IMR-90 (cell line): ENCODE results near the gene RAB8A. TPM values are rescaled to one million over a fixed set of nuclear protein-coding genes. Genes with fewer than 3 reads are reported as not detected.

ENCODE experiments used
- ATAC-seq: fragments of 200-7000 bp; cut with Tn5 transposase; 2 replicates; pipeline ENCODE4 v1.9.1; 2020; ENCODE audit warnings: low read depth, mild to moderate bottlenecking, moderate library complexity
- BruUV-seq: library from RNA; stranded (reverse); fragments of 400-500 nt; replicated peaks from 2 replicates; lab custom pipeline; 2021; lab: Mats Ljungman, UMichigan
- CTCF ChIA-PET: fragments of 300-600 bp; formaldehyde crosslinking; extraction: SDS; loops from one replicate; lab custom pipeline; 2021; ENCODE audit warnings: antibody characterized with exemption; lab: Yijun Ruan, JAX
- POLR2A ChIA-PET: fragments of 300-600 bp; sonication (Branson Sonifier 250); formaldehyde crosslinking; loops from one replicate; lab custom pipeline; 2022; ENCODE audit warnings: antibody characterized with exemption; ENCODE audit not compliant: unreplicated experiment; lab: Charles Lee
- DNase-seq: peaks from one replicate; pipeline ENCODE4 v3.0.0; 2013
- H2AFZ ChIP-seq: replicated peaks from 2 replicates; pipeline ENCODE3; 2013; ENCODE audit warnings: low read length, mild to moderate bottlenecking; ENCODE audit not compliant: poor library complexity
- H2AK5ac ChIP-seq: 2 replicates; pipeline ENCODE4 v1.6.1; 2013; ENCODE audit warnings: low read depth, low read length, inconsistent platforms
- H2AK9ac ChIP-seq: replicated peaks from 2 replicates; pipeline ENCODE3; 2013; ENCODE audit warnings: mild to moderate bottlenecking, low read depth, low read length, moderate library complexity; ENCODE audit not compliant: poor library complexity
- H2BK120ac ChIP-seq: 2 replicates; pipeline ENCODE4 v1.6.1; 2013; ENCODE audit warnings: low read depth, low read length, inconsistent platforms
- H2BK15ac ChIP-seq: 3 replicates; pipeline ENCODE4 v1.6.1; 2013; ENCODE audit warnings: low read depth, low read length, inconsistent platforms
- H2BK20ac ChIP-seq: 2 replicates; pipeline ENCODE4 v1.6.1; 2013; ENCODE audit warnings: low read depth, mild to moderate bottlenecking, inconsistent platforms, low read length, moderate library complexity
- H2BK5ac ChIP-seq: 2 replicates; pipeline ENCODE4 v1.6.1; 2013; ENCODE audit warnings: mild to moderate bottlenecking, low read depth, low read length, inconsistent platforms; ENCODE audit not compliant: poor library complexity, severe bottlenecking
- H3K14ac ChIP-seq: replicated peaks from 2 replicates; pipeline ENCODE4 v1.6.1; 2013; ENCODE audit warnings: low read depth, low read length, inconsistent platforms
- H3K18ac ChIP-seq: 2 replicates; pipeline ENCODE4 v1.6.1; 2013; ENCODE audit warnings: low read depth, low read length, control low read depth
- H3K23ac ChIP-seq: 2 replicates; pipeline ENCODE4 v1.6.1; 2013; ENCODE audit warnings: low read depth, low read length, inconsistent platforms
- H3K27ac ChIP-seq: 2 replicates; pipeline ENCODE4 v1.5.1; 2013; ENCODE audit warnings: mild to moderate bottlenecking, control low read depth, low read length; ENCODE audit not compliant: insufficient read depth
- H3K27me3 ChIP-seq: 2 replicates; pipeline ENCODE4 v1.6.1; 2013; ENCODE audit warnings: low read length; ENCODE audit not compliant: control insufficient read depth, insufficient read depth
- H3K36me3 ChIP-seq: 2 replicates; pipeline ENCODE4 v1.6.1; 2013; ENCODE audit warnings: low read length, mixed read lengths; ENCODE audit not compliant: control insufficient read depth, insufficient read depth
- H3K4ac ChIP-seq: 2 replicates; pipeline ENCODE4 v1.6.1; 2013; ENCODE audit warnings: low read depth, low read length, inconsistent platforms
- H3K4me1 ChIP-seq: 2 replicates; pipeline ENCODE4 v1.6.1; 2013; ENCODE audit warnings: low read length, mixed read lengths; ENCODE audit not compliant: control insufficient read depth, insufficient read depth
- H3K4me2 ChIP-seq: 2 replicates; pipeline ENCODE4 v1.6.1; 2013; ENCODE audit warnings: low read depth, mild to moderate bottlenecking, control low read depth, low read length, moderate library complexity
- H3K4me3 ChIP-seq: 2 replicates; pipeline ENCODE4 v1.5.1; 2013; ENCODE audit warnings: low read depth, mild to moderate bottlenecking, control low read depth, low read length, moderate library complexity; ENCODE audit not compliant: insufficient read depth
- H3K56ac ChIP-seq: 2 replicates; pipeline ENCODE4 v1.6.1; 2013; ENCODE audit warnings: low read length, inconsistent platforms; ENCODE audit not compliant: insufficient read depth; ENCODE audit errors: extremely low read depth
- H3K79me1 ChIP-seq, 2 experiments: 2 replicates each; pipeline ENCODE4 v1.6.1; 2013; ENCODE audit warnings: low read length in 2 of 2, inconsistent platforms in 1 of 2, low read depth in 1 of 2
- H3K9ac ChIP-seq: 2 replicates; pipeline ENCODE4 v1.6.1; 2013; ENCODE audit warnings: low read depth, low read length, control low read depth
- H3K9me1 ChIP-seq: 2 replicates; pipeline ENCODE4 v1.6.1; 2013; ENCODE audit warnings: low read length, inconsistent platforms; ENCODE audit not compliant: insufficient read depth
- H3K9me3 ChIP-seq: 2 replicates; pipeline ENCODE4 v1.6.1; 2013; ENCODE audit warnings: low read length; ENCODE audit not compliant: control insufficient read depth, insufficient read depth
- H4K20me1 ChIP-seq: 2 replicates; pipeline ENCODE4 v1.6.1; 2013; ENCODE audit warnings: low read length, inconsistent platforms; ENCODE audit not compliant: insufficient read depth
- H4K5ac ChIP-seq: 2 replicates; pipeline ENCODE4 v1.6.1; 2013; ENCODE audit warnings: mild to moderate bottlenecking, low read depth, low read length, control low read depth
- H4K8ac ChIP-seq, 2 experiments: 2 replicates each; pipeline ENCODE4 v1.6.1; 2013; ENCODE audit warnings: low read depth in 2 of 2, low read length in 2 of 2, control low read depth in 1 of 2, inconsistent platforms in 1 of 2
- H4K91ac ChIP-seq: 2 replicates; pipeline ENCODE4 v1.6.1; 2013; ENCODE audit warnings: low read depth, low read length, inconsistent platforms; ENCODE audit not compliant: insufficient read depth
- MAZ ChIP-seq: IDR thresholded peaks from 2 replicates; pipeline ENCODE4 v1.6.1; 2012; ENCODE audit warnings: low read depth, mild to moderate bottlenecking, low read length, improper control_type of control experiment, moderate library complexity, borderline replicate concordance
- NFE2L2 ChIP-seq: fragments of 150-350 bp; IDR thresholded peaks from 2 replicates; pipeline ENCODE4 v1.6.1; 2016; ENCODE audit warnings: low read depth, mild to moderate bottlenecking, low read length
- WGBS, 2 experiments: methylation state at CpG; one replicate each; pipeline versions ENCODE4 v1.1.5 to v1.1.7; 2013; ENCODE audit warnings: missing lambda C conversion rate in 2 of 2; ENCODE audit not compliant: insufficient read length in 1 of 2; ENCODE audit errors: extremely low coverage in 2 of 2; 5-methylcytosine and 5-hydroxymethylcytosine counted together
- dilution Hi-C: fragments of 300-500 bp; cut with HindIII; formaldehyde crosslinking; loops from one replicate; pipeline ENCODE4 v1.14.3; 2018; ENCODE audit warnings: low sequenced_read_pairs; ENCODE audit not compliant: unreplicated experiment
- in situ Hi-C: fragments of 300-500 bp; cut with MboI; formaldehyde crosslinking; loops from 3 replicates; pipeline ENCODE4 v1.14.3; 2019; ENCODE audit warnings: low sequenced_read_pairs, inconsistent platforms, mixed read lengths
- intact Hi-C: fragments of 100-400 bp; cut with micrococcal nuclease; formaldehyde crosslinking; loops from 2 replicates; pipeline ENCODE4 v1.10.0; 2022
- polyA plus RNA-seq, 3 experiments: library from polyadenylated mRNA; depleted of rRNA; stranded (reverse); fragments of >200 nt; gene quantifications; 2 replicates each; pipeline ENCODE4 v1.2.3, GENCODE V29; 2012; ENCODE audit warnings: low replicate concordance in 1 of 3
- total RNA-seq: library from RNA; depleted of rRNA; stranded (reverse); fragments of >200 nt; gene quantifications from 2 replicates; pipeline ENCODE4 v1.2.3, GENCODE V29; 2012

The RAB8A gene
- total and polyA plus RNA-seq, 2 of the 4 experiments (the other 2 are of a cell fraction) = 64.5 to 135 TPM

- Histone ChIP-seq H3K4ac (no peak overlapping the region), H2BK15ac (no peak overlapping the region), H3K56ac (no peak overlapping the region; the same call in 1 of the 2 replicates), H2AK9ac (no peak overlapping the region), H3K9ac (no peak overlapping the region), H4K20me1 (peaks cover 100% of the 10 kb centered on the region), H2AK5ac (no peak overlapping the region), H3K27me3 (no peaks in the 10 kb centered on the region), H3K9me3 (no peaks in the 10 kb centered on the region), H2BK5ac (no peak overlapping the region), H2BK120ac (no peak overlapping the region), H3K18ac (no peak overlapping the region), H3K9me1 (peaks cover 7% of the 10 kb centered on the region), H3K79me1 (peaks cover 48 to 88% of the 10 kb centered on the region in 2 experiments), H4K5ac (no peak overlapping the region), H2AFZ (no peak overlapping the region), H3K36me3 (peaks cover 89% of the 10 kb centered on the region), H2BK20ac (no peak overlapping the region), H4K91ac (no peak overlapping the region), H3K4me1 (peaks cover 8% of the 10 kb centered on the region; the same call in 1 of the 2 replicates), H3K4me2 (no peak overlapping the region), H3K27ac (peak overlapping the region; percentile 7; the same call in 1 of the 2 replicates), H3K4me3 (no peak overlapping the region), H4K8ac (0 out of 4 replicates have a peak overlapping the region, but pooled peaks of 1 of the 2 experiments have one; percentile 28), H3K23ac (peak overlapping the region; percentile 24; the same call in 1 of the 2 replicates), H3K14ac (no peak overlapping the region; the same call in 1 of the 2 replicates)
- ChIA-PET POLR2A (no interaction called here), CTCF (interaction anchor here (1.2 kb wide), 1 partner anchor 50 kb away, joined by 3 read pairs; no protein-coding TSS in a partner anchor)
- intact Hi-C loops = no loop called here
- ATAC-seq = no peak
- WGBS, 2 experiments = 90% methylated on average over 2 of the region's 13 CpGs; no CpG with 5 or more reads in 1 of the 2 experiments
- no peak for DNase-seq
- TF ChIP-seq MAZ (no peak), NFE2L2 (peak; percentile 39; the same call in 1 of the 2 replicates)
- BruUV-seq = no TSS peak
- dilution Hi-C loops = no loop called here
- in situ Hi-C loops = no loop called here
Observed at GRCh38 chr19:16091546-16092475, 19.9 kb upstream of the RAB8A start.
